ENCODE data around the gene DUOX1.

DUOX1 gene

GRCh38 chr15:45140557-45141250 is 10.9 kb downstream of the DUOX1 start:
- no peak for ATAC-seq
- TF ChIP-seq TCF4 (CRISPR knock-in tag; IDR thresholded peaks at IDR 0.05; ENCODE audit: borderline replicate concordance), result no peak
- TF ChIP-seq ARNTL (CRISPR knock-in tag; IDR thresholded peaks at IDR 0.05; ENCODE audit: borderline replicate concordance, low read depth), result no peak
- TF ChIP-seq ZNF565 (CRISPR knock-in tag; conservative IDR thresholded peaks at IDR 0.05; ENCODE audit: low read depth), result no peak
- TF ChIP-seq CREB5 (CRISPR knock-in tag; IDR thresholded peaks at IDR 0.05; ENCODE audit: low read depth), result no peak
- no peak for TF ChIP-seq PATZ1 (CRISPR knock-in tag; IDR thresholded peaks at IDR 0.05; ENCODE audit: borderline replicate concordance)
- TF ChIP-seq ZNF70 (CRISPR knock-in tag; IDR thresholded peaks at IDR 0.05), result no peak
- no peak for TF ChIP-seq GLIS3 (CRISPR knock-in tag; IDR thresholded peaks at IDR 0.05)
- no peak for TF ChIP-seq ESRRG (CRISPR knock-in tag; IDR thresholded peaks at IDR 0.05)
- no peak for TF ChIP-seq ZC3H10 (CRISPR knock-in tag; IDR thresholded peaks at IDR 0.05)

DNA sequence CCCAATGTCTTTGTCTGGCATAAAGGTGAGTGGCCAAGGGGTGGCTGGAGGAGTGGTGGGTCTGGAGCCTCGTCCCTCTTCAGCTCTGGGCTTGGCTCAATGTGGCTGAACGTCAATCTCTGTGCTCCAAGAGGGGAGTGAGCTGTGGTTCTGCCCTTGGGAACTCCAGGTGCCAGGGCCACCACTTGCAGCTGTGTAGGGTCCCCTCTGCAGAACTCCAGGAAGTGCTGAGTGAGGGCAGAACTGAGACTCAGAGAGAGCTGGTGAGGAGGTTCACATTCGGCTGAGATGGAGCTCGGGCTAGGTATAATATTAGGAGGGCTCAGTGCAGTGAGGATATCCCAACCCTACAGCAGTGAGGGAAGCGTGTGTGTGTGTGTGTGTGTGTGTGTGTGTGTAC is 11.6 kb downstream of the DUOX1 start:
- no peak for ATAC-seq
- TF ChIP-seq POU6F1 (CRISPR knock-in tag; IDR thresholded peaks at IDR 0.05; ENCODE audit: borderline replicate concordance, low read depth), result no peak
- TF ChIP-seq ISL1 (CRISPR knock-in tag; IDR thresholded peaks at IDR 0.05), result no peak
- TF ChIP-seq CREB5 (CRISPR knock-in tag; IDR thresholded peaks at IDR 0.05; ENCODE audit: low read depth), result no peak
- TF ChIP-seq CSDC2 (CRISPR knock-in tag; IDR thresholded peaks at IDR 0.05), result no peak
- TF ChIP-seq SNAI2 (CRISPR knock-in tag; IDR thresholded peaks at IDR 0.05), result no peak
- TF ChIP-seq PATZ1 (CRISPR knock-in tag; IDR thresholded peaks at IDR 0.05; ENCODE audit: borderline replicate concordance), result no peak
- TF ChIP-seq BACH2 (CRISPR knock-in tag; IDR thresholded peaks at IDR 0.05; ENCODE audit: borderline replicate concordance), result no peak
- no peak for TF ChIP-seq TOX (CRISPR knock-in tag; IDR thresholded peaks at IDR 0.05; ENCODE audit: borderline replicate concordance)

GRCh38 chr15:45143056-45143455 is 13.3 kb downstream of the DUOX1 start:
- no peak for ATAC-seq
- TF ChIP-seq TCF4 (CRISPR knock-in tag; IDR thresholded peaks at IDR 0.05; ENCODE audit: borderline replicate concordance), result no peak
- no peak for TF ChIP-seq PATZ1 (CRISPR knock-in tag; IDR thresholded peaks at IDR 0.05; ENCODE audit: borderline replicate concordance)
- no peak for TF ChIP-seq ARNTL (CRISPR knock-in tag; IDR thresholded peaks at IDR 0.05; ENCODE audit: borderline replicate concordance, low read depth)
- TF ChIP-seq CSRNP3 (CRISPR knock-in tag; IDR thresholded peaks at IDR 0.05), result no peak

Measured in SK-N-SH treated with all-trans-retinoic acid at 6 μM for 48 hours (cell line).